ENCODE measurements around the gene OCA2. TPM values are rescaled to one million over a fixed set of nuclear protein-coding genes. Genes with fewer than 3 reads are reported as not detected.

OCA2 gene
- total and polyA plus RNA-seq, 10 donors: 0.39 to 3.0 (median 1.0) TPM

- Histone ChIP-seq H3K27ac (no peak overlapping the region), H3K9me3 (peaks cover 0 to 75% (median 27%) of the 10 kb centered on the region in 8 donors), H3K4me3 (no peak overlapping the region), H3K4me1 (no peaks in the 10 kb centered on the region), H3K36me3 (no peaks in the 10 kb centered on the region), H3K27me3 (replicated peaks in 1 of 7) (no peaks in the 10 kb centered on the region)
- WGBS, 5 donors: 71 to 88% (median 74%) methylated on average over 5 of the region's 5 CpGs
- intact Hi-C loops (cut with DNase I; ENCODE audit: low total_unique reads): no loop called here
- DNase-seq: no peak
- no peak for TF ChIP-seq POLR2AphosphoS5 (IDR thresholded peaks at IDR 0.05)
These were observed 394.1 kb downstream of the OCA2 start for GRCh38 chr15:27705056-27705455.

Other genes starting within 250 kb of the OCA2 start
- gene HERC2, start 222.9 kb upstream of the OCA2 start, total RNA-seq: 10 to 100 TPM; 48.8 to 79.8 (median 66.5) TPM
- 10 to 100 TPM; 16.1 to 26.0 (median 24.1) TPM for gene HERC2, start 222.9 kb upstream of the OCA2 start, polyA plus RNA-seq